ENCODE data around the gene CARMIL1. TPM values are rescaled to one million over a fixed set of nuclear protein-coding genes. Genes with fewer than 3 reads are reported as not detected.
A peak's percentile ranks its signal among the peaks of the same experiment; 100 is the strongest.

The CARMIL1 gene
- total RNA-seq, 2 donors from 2014 or later = 10.8 to 11.3 TPM

DNA sequence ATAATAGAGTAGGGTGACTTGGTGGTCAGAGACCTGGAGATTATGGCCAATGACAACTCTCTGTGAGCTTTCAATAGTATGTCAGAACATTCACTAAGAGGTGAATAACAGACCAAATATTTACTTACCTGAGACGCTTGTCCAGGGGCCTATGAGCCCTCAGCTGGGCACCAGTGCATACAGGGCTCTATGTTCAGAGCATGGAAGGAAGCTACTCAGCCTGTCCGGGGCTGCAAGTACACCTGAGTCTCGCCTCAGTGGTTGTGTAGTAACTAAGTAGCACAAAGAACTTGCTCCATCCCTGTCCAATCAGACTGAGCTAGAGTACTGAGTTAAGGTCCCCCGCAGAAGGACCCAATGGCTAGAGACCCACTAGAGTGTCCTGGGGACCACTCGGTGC, 361.3 kb downstream of the CARMIL1 start:
- ATAC-seq (no peak), DNase-seq (no peak)
- intact Hi-C loops (cut with DNase I) = no loop called here

DNA sequence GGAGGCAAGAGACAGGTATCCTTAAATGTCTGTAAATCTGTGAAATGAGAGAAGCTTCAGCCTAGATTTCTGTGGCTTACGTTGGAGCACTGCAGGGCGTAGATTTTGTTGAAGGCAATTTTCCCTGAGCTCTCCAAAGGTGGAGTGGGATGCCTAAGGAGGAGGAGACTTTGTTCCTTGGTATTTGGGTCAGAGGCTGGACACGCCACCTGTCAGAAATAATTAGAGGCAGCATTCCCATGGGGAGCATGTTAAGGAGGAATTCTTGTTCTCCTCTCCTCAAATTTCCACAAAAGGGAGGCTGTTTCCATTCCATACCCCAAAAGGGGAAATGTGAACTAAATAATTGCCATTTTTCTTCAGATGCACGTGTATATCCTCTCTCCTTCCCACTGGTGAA, 361.7 kb downstream of the CARMIL1 start:
- DNase-seq = no peak
- ATAC-seq = no peak
- intact Hi-C loops (cut with DNase I) = no loop called here

DNA sequence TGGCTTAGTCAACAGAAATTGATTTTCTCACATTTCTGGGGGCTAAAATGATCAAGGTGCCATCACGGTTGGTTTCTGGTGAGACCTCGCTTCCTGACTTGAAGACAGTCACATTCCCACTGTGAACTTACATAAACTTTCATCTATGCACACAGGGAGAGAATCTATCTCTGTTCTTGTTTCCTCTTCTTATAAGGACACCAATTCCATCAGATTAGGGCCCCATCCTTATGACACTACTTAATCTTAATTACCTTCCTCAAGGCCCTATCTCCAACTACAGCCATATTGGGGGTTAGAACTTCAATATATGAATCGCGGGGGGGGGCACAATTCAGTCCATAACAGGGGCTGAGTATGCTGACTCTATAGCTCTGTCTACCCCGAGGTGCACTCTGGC, 362.2 kb downstream of the CARMIL1 start:
- intact Hi-C loops (cut with DNase I) = no loop called here
- ATAC-seq (no peak), DNase-seq (no peak)

DNA sequence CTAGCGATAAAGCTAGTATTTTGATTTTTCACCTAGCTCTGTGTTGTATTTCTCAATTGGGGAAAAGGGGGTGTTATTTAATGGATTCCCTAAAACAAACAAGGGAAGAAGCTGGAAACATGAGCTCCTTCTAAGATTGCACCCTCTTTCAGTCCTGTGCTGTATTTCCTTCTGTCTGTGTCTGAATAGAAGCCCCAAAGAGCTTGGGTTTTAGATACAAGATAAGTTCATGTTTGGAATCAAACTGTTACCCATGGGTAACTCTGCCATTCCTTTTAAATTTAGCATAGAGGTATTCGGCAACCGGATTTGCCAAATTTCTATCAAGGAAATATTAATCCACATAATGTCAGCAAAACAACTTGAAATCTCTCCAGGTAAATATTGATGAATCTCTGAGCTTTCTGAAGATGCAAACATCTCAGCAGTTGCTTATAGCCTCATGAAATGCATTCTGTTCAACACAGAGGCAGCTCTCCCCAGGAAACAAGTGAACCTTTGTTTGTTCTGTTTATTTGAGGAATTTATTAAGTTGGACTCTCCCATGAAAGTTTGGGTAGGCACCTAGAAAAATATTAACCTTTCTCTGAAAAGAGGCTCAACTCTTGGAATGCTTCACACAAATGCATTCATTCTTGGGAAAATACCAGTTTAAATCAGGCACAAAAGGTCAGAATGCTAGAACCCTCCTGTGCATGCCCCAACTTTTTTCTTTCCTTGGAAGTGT, 362.9 kb downstream of the CARMIL1 start:
- DNase-seq (no peak), ATAC-seq (no peak)
- intact Hi-C loops (cut with DNase I) = no loop called here

DNA sequence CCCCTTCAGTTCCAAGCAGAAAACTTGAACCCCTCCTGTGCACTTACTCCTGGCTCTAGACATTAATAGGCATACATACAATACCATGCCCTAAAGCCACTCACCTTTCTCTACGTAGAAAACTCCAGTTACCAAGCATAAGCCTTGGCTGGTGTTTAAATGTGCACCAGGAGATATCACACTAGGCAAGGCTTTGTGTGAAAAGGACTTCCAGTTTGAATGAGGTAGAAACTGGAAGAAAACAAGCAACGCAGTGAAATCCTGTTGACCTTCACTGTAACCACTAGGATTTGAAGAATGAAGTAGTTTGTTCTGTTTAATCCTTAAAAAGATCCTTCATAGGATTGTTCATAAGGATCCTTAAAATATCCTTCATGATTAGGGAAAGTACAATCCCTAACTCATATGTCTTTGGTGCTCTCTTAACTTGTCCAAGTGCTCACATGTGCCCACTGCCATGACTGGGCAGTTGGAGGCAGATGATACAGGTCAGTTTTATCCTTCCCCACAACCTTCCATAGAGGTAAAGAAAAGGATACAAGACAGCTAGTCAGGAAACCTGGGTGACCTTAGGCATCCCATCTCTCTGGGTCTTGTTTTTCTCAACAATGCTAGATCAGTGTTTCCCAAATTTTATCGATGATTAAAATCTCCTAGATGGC, 363.6 kb downstream of the CARMIL1 start:
- intact Hi-C loops (cut with DNase I) = no loop called here

DNA sequence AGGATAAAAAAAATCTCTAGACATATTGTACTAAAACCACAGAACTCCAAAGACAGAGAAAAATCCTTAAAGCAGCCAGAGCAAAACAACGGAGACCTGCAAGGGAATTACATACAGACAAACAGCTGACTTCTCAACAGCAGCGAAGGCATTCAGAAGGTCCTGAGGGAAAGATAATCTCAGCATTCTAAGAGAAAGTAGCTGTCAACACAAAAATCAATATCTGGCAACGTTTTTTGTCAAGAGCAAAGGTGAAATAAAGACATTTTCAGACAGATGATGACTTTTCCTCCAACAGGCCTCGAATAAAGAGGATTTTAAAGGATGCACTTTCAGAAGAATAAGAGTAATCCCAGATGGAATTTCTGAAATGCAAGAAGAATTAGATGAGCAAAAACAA, 366.7 kb downstream of the CARMIL1 start:
- ATAC-seq = no peak
- no peak for DNase-seq
- intact Hi-C loops (cut with DNase I) = no loop called here

More for the DNA sequence above, 363.6 kb downstream of the CARMIL1 start:
- DNase-seq (no peak), ATAC-seq (no peak)

DNA sequence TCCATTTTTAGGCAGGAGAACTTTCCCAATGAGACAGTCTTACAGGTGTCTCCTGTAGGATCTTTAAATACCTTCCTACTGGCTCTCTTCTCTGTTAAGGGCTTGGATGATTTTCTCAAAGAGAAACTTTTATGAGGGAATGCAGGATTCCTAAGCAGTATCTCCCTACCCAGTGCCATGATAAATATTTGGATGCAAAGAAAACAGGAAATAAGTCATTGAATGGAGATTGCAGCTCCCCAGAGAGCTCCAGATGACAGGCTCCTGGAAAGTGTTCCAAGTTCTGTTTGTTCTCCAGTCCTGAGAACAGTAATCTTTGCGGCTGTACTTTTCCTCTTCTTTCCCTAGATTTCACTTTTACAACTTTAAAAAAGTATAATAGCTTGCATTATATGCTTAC, 370.4 kb downstream of the CARMIL1 start:
- intact Hi-C loops (cut with DNase I) = no loop called here
- DNase-seq = no peak
- ATAC-seq = no peak

DNA sequence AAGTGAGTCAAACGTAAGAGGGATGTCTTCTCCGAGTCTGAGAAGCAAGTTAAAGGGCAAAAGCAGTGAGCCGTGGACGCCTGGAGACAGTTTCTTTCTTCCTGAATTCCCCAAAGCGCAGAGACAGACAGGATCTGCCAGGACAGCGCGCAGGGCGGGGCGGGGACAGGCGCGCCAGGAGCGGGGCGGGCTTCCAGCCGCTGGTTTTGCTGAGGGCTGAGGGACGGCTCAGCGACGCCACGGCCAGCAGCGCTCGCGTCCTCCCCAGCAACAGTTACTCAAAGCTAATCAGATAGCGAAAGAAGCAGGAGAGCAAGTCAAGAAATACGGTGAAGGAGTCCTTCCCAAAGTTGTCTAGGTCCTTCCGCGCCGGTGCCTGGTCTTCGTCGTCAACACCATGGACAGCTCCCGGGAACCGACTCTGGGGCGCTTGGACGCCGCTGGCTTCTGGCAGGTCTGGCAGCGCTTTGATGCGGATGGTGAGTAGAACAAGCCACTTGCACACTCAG, 372.9 kb downstream of the CARMIL1 start, which contains the start of gene SCGN:
Gene SCGN (plus strand): TSS at position 209 of the 509 bp plus-strand sequence. CDS start 189 bp downstream, at position 398.
- DNase-seq = peak; percentile 80
- intact Hi-C loops (cut with DNase I) = no loop called here
- peak; percentile 86 to 87 for ATAC-seq

DNA sequence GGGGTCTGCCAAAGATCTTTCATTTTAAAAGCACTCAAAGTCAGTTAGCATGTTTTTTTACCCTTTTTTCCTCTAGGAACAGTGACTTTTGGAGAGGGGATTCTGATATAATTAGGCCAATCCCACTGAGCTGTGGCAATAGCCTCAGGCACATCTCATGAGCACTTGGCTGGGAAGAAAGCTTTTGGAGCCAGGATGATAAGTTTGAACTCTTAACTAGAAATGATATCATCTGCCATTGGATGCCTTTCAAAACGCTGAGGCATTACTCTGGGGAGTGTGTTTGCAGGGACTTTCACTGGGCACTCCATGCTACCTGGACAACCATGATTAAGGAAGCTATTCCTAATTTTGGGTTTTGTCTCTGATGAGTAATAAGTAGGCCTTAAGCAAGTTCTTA, 376.5 kb downstream of the CARMIL1 start:
- no peak for ATAC-seq
- intact Hi-C loops (cut with DNase I) = no loop called here

DNA sequence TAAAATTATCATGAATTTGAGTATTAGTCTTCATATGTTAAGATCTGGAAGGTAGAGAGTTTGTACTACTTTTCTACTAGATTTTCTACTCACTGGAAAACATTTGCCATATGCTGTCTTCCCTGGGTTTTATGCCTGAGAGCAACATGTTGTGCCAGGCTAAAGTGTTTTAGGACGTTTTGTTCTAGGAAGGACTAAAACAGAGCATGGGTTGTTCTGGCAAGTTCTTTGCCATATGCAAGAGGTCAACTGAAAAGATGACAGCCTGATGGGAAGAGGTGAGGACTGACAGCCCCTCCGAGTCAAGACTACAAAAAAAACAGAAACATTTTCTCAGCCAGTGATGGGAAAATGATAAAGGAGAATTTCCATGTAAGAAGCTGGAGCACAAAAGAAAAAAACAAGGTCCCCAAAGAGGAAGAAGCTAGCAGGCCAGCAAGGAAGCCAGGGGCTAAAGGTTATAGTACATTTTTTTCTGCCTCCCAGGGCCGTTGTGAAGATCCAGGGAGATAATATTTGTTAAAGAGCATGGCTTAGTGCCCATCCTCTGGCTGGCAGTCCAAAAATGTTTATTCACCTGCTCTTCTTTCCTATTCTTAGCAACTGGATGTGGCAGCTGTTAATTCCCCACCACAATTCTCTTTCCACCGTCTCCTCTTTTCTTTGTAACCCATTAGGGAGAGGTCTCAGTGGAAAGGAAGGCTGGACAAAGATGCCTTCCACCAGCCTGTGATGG, 380.6 kb downstream of the CARMIL1 start:
- ATAC-seq (no peak), DNase-seq (no peak)
- intact Hi-C loops (cut with DNase I) = no loop called here

More for the DNA sequence above, 376.5 kb downstream of the CARMIL1 start:
- DNase-seq = no peak

DNA sequence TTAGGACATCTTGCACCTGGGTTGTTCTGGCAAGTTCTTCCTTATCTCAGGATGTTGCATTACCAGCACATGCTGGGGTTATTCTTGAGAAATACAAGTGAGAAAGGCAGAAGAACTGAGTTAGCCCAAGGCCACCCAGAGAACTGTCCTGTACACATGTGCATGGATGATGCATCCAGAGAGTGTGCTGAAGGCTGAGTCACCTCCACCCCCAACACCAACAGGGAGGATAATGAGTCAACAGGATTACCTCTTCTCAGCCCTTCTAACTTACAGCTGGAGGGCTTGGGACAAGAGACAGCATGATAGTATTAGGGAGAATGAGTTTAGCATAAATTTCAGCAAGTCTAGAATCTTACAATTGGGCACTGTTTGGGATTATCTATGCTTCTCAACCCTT, 381.3 kb downstream of the CARMIL1 start:
- no peak for DNase-seq
- intact Hi-C loops (cut with DNase I) = no loop called here
- ATAC-seq = peak in 1 of 2 donors; percentile 26

DNA sequence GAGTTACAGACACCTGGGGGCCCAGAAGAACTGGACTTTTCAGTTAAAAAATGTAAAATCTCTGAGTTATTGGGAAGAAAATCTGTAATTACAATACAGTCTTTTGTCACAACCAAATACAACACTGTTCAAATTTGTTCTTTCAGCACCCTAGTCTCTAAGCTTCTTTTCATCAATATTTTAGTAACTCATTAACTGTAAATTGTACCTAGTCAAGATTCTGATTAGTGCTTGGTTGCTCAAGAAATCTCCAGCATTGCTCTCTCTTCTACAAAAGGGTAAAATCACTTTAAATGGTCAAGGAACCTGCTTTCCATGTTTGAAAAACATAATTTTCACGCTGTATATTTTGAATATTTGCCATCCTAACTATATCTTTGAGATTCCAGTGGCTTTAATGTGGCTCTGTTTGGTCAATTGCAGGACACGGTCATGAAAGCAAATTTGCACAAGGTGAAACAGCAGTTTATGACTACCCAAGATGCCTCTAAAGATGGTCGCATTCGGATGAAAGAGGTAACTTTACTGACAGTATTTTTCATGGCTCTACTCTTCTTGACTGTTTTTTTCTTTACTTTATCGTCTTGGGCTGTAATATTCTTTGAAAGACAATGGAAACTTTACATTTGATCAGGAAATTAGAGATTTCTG, 382.1 kb downstream of the CARMIL1 start:
- DNase-seq = no peak
- intact Hi-C loops (cut with DNase I) = no loop called here
- ATAC-seq = no peak

DNA sequence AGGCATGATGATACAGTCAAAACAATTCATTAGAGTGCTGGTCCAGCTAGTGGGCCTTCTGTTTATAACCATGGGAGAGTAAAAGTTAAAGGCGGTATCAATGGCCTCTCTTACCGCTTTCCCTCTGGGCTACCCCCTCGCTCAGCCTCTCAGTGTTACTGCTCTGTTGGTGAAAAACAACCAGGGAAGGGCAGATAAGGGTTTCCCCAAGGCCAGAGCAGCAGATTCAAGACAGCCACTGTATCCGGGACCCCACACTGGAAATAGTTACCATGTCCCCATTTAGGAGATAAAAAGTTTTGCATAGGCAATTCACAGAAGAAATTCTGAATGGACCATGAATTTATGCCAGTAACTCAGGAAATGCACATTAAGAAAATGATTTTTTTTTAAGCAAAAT, 386.3 kb downstream of the CARMIL1 start:
- intact Hi-C loops (cut with DNase I) = no loop called here
- no peak for DNase-seq
- ATAC-seq = no peak

DNA sequence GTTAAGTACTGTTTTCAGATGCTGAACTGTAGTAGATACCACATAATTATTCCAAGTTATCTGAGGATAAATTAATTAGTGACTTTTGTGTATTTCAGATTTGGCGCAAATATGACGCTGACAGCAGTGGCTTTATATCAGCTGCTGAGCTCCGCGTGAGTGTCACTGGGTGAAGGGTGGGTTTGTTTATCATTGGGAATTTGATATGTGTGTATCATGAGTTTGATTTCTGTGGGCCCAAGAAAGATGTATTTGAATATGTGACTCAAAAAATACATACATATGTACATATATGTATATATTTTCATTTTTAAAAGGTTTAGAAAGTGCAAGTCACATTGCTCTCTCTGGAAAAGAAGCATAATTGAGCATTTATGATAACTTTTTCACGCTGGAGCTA, 390.2 kb downstream of the CARMIL1 start:
- ATAC-seq = no peak
- DNase-seq = no peak
- intact Hi-C loops (cut with DNase I) = no loop called here

All from left cardiac atrium (tissue), 4 donors.